Left lung (tissue), 10 donors: ENCODE measurements around the gene CAND2. TPM values are rescaled to one million over a fixed set of nuclear protein-coding genes. Genes with fewer than 3 reads are reported as not detected.

Experiments used
- ATAC-seq: fragments of 200-7000 bp; cut with Tn5 transposase; one replicate; pipeline ENCODE4 v1.9.1; 2020; ENCODE audit warnings: moderate library complexity
- DNase-seq, 4 donors: peaks; one replicate each; pipeline ENCODE4 v3.0.0-alpha.2; 2013 to 2020
- H3K27ac ChIP-seq, 2 donors: fragments of 200-600 bp; sonication (generic) in 1 of 2; one replicate each; pipeline versions ENCODE4 v1.5.0 to v1.8.0; 2020 to 2021
- H3K27me3 ChIP-seq, 2 donors: fragments of 200-600 bp; sonication (generic) in 1 of 2; one replicate each; pipeline versions ENCODE4 v1.5.0 to v1.8.0; 2020 to 2021
- H3K36me3 ChIP-seq, 2 donors: fragments of 200-600 bp; sonication (generic) in 1 of 2; one replicate each; pipeline versions ENCODE4 v1.5.0 to v1.8.0; 2020 to 2021
- H3K4me1 ChIP-seq, 2 donors: fragments of 200-600 bp; one replicate each; pipeline ENCODE4 v1.8.0; 2021
- H3K4me3 ChIP-seq, 2 donors: fragments of 200-600 bp; sonication (generic) in 1 of 2; one replicate each; pipeline versions ENCODE4 v1.5.0 to v1.8.0; 2020 to 2021; ENCODE audit warnings: mild to moderate bottlenecking in 1 of 2
- H3K9me3 ChIP-seq, 2 donors: fragments of 200-600 bp; sonication (generic) in 1 of 2; one replicate each; pipeline versions ENCODE4 v1.5.0 to v1.8.0; 2020 to 2021
- intact Hi-C, 2 donors: fragments of 100-400 bp; cut with DNase I; formaldehyde crosslinking; loops; one replicate each; pipeline versions ENCODE4 v1.11.2 to v1.14.2; 2022
- polyA plus RNA-seq, 6 donors: library from polyadenylated mRNA; unstranded; fragments of 120-200 nt; gene quantifications; one replicate each; pipeline ENCODE4 v1.2.1, GENCODE V29; 2013; ENCODE audit not compliant: insufficient read length in 6 of 6
- total RNA-seq, 2 donors: library from RNA; stranded (reverse); fragmentation: NEBNext Ultra II Directional; extraction: Animal tissue kit (Norgen Biotek cat#: 25700); gene quantifications; one replicate each; pipeline ENCODE4 v1.2.1, GENCODE V29; 2021
- TF ChIP-seq, protein P1 (sequence below), 2 donors: fragments of 200-600 bp; sonication (generic) in 1 of 2; IDR thresholded peaks; one replicate each; pipeline versions ENCODE4 v1.5.0 to v1.8.0; 2021; ENCODE audit warnings: antibody characterized with exemption in 2 of 2
- donor health status: DM: no; HTN: yes; CAD: no.
- donor health status: DM: no; HTN: no; CAD: no.

The CAND2 gene
- total and polyA plus RNA-seq, 8 donors, result 3.7 to 8.8 (median 6.8) TPM

DNA sequence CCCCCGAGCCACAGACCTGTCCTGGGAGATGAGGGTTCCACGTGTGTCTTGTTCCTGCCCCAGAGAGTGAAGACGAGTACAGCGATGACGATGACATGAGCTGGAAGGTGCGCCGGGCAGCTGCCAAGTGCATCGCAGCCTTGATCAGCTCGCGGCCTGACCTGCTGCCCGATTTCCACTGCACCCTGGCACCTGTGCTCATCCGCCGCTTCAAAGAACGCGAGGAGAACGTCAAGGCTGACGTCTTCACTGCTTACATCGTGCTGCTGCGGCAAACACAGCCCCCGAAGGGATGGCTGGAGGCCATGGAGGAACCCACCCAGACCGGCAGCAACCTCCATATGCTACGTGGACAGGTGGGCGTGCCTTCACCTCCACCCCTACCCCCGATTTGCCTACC is 18.6 kb downstream of the CAND2 start:
- intact Hi-C loops, result no loop called here
- Histone ChIP-seq H3K27ac (no peak overlapping the region), H3K27me3 (no peaks in the 10 kb centered on the region), H3K9me3 (no peaks in the 10 kb centered on the region), H3K4me3 (no peak overlapping the region), H3K4me1 (peaks cover 0 to 11% of the 10 kb centered on the region in 2 donors), H3K36me3 (peaks cover 0 to 21% of the 10 kb centered on the region in 2 donors)
- TF ChIP-seq, protein P1, sequence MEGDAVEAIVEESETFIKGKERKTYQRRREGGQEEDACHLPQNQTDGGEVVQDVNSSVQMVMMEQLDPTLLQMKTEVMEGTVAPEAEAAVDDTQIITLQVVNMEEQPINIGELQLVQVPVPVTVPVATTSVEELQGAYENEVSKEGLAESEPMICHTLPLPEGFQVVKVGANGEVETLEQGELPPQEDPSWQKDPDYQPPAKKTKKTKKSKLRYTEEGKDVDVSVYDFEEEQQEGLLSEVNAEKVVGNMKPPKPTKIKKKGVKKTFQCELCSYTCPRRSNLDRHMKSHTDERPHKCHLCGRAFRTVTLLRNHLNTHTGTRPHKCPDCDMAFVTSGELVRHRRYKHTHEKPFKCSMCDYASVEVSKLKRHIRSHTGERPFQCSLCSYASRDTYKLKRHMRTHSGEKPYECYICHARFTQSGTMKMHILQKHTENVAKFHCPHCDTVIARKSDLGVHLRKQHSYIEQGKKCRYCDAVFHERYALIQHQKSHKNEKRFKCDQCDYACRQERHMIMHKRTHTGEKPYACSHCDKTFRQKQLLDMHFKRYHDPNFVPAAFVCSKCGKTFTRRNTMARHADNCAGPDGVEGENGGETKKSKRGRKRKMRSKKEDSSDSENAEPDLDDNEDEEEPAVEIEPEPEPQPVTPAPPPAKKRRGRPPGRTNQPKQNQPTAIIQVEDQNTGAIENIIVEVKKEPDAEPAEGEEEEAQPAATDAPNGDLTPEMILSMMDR (IDR thresholded peaks at IDR 0.05), result no peak
- no peak for DNase-seq
- no peak for ATAC-seq

DNA sequence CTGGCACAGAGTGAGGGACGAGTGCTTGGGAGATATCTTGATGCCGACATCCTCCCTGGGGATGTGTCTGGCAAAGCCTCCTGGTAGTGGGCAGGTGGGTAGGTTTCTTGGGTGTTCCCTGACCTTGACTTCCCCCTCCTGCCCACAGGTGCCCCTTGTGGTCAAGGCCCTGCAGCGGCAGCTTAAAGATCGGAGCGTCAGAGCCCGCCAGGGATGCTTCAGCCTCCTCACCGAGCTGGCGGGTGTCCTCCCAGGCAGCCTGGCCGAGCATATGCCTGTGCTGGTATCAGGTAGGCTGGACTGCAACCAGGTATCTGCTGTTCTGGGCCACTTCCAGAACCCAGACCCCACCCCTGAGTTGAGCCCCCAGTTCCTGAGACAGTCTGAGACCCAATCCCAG is 19.2 kb downstream of the CAND2 start:
- Histone ChIP-seq H3K36me3 (peaks cover 0 to 21% of the 10 kb centered on the region in 2 donors), H3K4me3 (no peak overlapping the region), H3K4me1 (peaks cover 0 to 5% of the 10 kb centered on the region in 2 donors), H3K27me3 (no peaks in the 10 kb centered on the region), H3K9me3 (no peaks in the 10 kb centered on the region), H3K27ac (no peak overlapping the region)
- DNase-seq (no peak), ATAC-seq (no peak)
- TF ChIP-seq, protein P1 (IDR thresholded peaks at IDR 0.05), result no peak
- intact Hi-C loops, result no loop called here

DNA sequence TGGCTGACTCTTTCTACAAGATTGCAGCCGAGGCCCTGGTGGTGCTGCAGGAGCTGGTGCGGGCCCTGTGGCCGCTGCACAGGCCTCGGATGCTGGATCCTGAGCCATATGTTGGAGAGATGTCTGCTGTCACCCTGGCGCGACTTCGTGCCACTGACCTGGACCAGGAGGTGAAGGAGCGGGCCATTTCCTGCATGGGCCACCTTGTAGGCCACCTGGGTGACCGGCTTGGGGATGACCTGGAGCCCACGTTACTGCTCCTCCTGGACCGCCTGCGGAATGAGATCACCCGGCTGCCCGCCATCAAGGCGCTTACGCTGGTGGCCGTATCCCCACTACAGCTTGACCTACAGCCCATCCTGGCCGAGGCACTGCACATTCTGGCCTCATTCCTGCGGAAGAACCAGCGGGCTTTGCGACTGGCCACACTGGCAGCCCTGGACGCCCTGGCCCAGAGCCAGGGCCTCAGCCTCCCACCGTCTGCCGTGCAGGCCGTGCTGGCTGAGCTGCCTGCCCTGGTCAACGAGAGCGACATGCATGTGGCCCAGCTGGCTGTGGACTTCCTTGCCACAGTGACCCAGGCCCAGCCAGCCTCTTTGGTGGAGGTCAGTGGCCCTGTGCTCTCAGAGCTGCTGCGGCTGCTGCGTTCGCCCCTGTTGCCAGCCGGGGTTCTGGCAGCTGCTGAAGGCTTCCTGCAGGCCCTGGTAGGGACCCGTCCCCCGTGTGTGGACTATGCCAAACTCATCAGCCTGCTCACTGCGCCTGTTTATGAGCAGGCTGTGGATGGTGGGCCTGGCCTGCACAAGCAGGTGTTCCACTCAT is 20.3 kb downstream of the CAND2 start:
- Histone ChIP-seq H3K4me1 (no peaks in the 10 kb centered on the region), H3K4me3 (no peak overlapping the region), H3K36me3 (peaks cover 0 to 21% of the 10 kb centered on the region in 2 donors), H3K27ac (no peak overlapping the region), H3K27me3 (no peaks in the 10 kb centered on the region), H3K9me3 (no peaks in the 10 kb centered on the region)
- TF ChIP-seq, protein P1 (IDR thresholded peaks at IDR 0.05), result no peak
- ATAC-seq, result no peak
- no peak for DNase-seq
- intact Hi-C loops, result no loop called here

DNA sequence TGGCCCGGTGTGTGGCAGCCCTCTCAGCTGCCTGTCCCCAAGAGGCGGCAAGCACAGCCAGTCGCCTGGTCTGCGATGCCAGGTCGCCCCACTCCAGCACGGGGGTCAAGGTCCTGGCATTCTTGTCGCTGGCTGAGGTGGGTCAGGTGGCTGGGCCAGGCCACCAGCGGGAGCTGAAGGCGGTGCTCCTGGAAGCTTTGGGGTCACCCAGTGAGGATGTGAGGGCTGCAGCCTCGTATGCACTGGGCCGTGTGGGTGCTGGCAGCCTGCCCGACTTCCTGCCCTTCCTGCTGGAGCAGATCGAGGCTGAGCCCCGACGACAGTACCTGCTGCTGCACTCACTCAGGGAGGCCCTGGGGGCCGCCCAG is 20.8 kb downstream of the CAND2 start:
- Histone ChIP-seq H3K36me3 (peaks cover 0 to 21% of the 10 kb centered on the region in 2 donors), H3K27me3 (no peaks in the 10 kb centered on the region), H3K27ac (no peak overlapping the region), H3K4me3 (no peak overlapping the region), H3K9me3 (no peaks in the 10 kb centered on the region), H3K4me1 (no peaks in the 10 kb centered on the region)
- DNase-seq (no peak), ATAC-seq (no peak)
- intact Hi-C loops, result no loop called here
- TF ChIP-seq, protein P1 (IDR thresholded peaks at IDR 0.05), result no peak

DNA sequence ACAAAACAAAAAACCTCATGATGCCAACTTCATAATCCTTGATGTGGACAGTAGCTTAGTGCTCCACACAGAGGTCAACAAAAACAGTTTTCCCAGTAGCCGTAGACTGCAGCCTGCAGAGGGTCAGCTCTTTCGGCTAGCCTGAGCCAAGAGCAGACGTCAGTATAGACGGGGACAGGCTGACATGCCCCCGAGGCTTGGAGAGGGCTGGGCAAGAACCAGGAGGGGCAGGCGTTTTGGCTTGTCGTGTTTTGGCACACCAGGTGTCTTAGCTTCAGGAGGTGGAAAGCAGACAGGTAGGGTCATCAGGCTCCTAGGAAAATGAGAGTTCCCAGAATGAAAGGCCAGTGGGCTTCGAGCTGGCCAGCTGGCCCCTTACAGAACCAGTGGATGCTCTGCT is 21.8 kb downstream of the CAND2 start:
- Histone ChIP-seq H3K27ac (no peak overlapping the region), H3K27me3 (no peaks in the 10 kb centered on the region), H3K4me1 (no peaks in the 10 kb centered on the region), H3K9me3 (no peaks in the 10 kb centered on the region), H3K4me3 (no peak overlapping the region), H3K36me3 (peaks cover 0 to 21% of the 10 kb centered on the region in 2 donors)
- intact Hi-C loops, result no loop called here
- DNase-seq (no peak), ATAC-seq (no peak)
- TF ChIP-seq, protein P1 (IDR thresholded peaks at IDR 0.05), result no peak
